OCI-LY7 (cell line): ENCODE results near the gene PTBP3. TPM values are rescaled to one million over a fixed set of nuclear protein-coding genes. Genes with fewer than 3 reads are reported as not detected.

Experiments used
- Bru-seq: library from RNA; stranded (reverse); fragments of 400-500 nt; gene quantifications from one replicate; lab custom pipeline; 2021; lab: Mats Ljungman, UMichigan
- BruChase-seq, 2 experiments: library from RNA; stranded (reverse); fragments of 400-500 nt; gene quantifications; one replicate each; lab custom pipeline; 2021; lab: Mats Ljungman, UMichigan
- BruUV-seq: library from RNA; stranded (reverse); fragments of 400-500 nt; replicated peaks from 2 replicates; lab custom pipeline; 2021; lab: Mats Ljungman, UMichigan
- CTCF ChIA-PET: fragments of 300-600 bp; sonication (Branson Sonifier 250); formaldehyde crosslinking; loops from one replicate; lab custom pipeline; 2022; ENCODE audit warnings: antibody characterized with exemption; ENCODE audit not compliant: unreplicated experiment; lab: Charles Lee
- POLR2A ChIA-PET: fragments of 300-600 bp; sonication (Branson Sonifier 250); formaldehyde crosslinking; loops from one replicate; lab custom pipeline; 2022; ENCODE audit warnings: antibody characterized with exemption; lab: Charles Lee
- DNase-seq: peaks from one replicate; pipeline ENCODE4 v3.0.0-alpha.2; 2015; ENCODE audit warnings: low spot score
- H2AFZ ChIP-seq: fragments of 200-600 bp; sonication (generic), shearing (Covaris generic); 2 replicates; pipeline ENCODE4 v1.6.1; 2014; ENCODE audit warnings: mild to moderate bottlenecking, antibody characterized with exemption, low read length, moderate library complexity
- H3K27ac ChIP-seq: fragments of 200-600 bp; sonication (generic); 2 replicates; pipeline ENCODE4 v1.5.1; 2014; ENCODE audit warnings: mixed run types, low read depth, mild to moderate bottlenecking, moderate library complexity, low read length, inconsistent platforms; ENCODE audit not compliant: poor library complexity, severe bottlenecking
- H3K36me3 ChIP-seq: fragments of 200-600 bp; sonication (generic); 2 replicates; pipeline ENCODE4 v1.6.1; 2014; ENCODE audit warnings: mild to moderate bottlenecking, antibody characterized with exemption, low read length, moderate library complexity, mixed read lengths; ENCODE audit not compliant: insufficient read depth
- H3K4me1 ChIP-seq: fragments of 200-600 bp; sonication (generic); 2 replicates; pipeline ENCODE4 v1.5.1; 2014; ENCODE audit warnings: mild to moderate bottlenecking, low read length; ENCODE audit not compliant: insufficient read depth, poor library complexity, severe bottlenecking
- H3K4me2 ChIP-seq: fragments of 200-600 bp; sonication (generic); 2 replicates; pipeline ENCODE4 v1.6.1; 2014; ENCODE audit warnings: mild to moderate bottlenecking, low read length
- H3K4me3 ChIP-seq: fragments of 200-600 bp; sonication (generic); 2 replicates; pipeline ENCODE4 v1.5.1; 2014; ENCODE audit warnings: mild to moderate bottlenecking, low read depth, low read length; ENCODE audit not compliant: poor library complexity, severe bottlenecking
- H3K79me2 ChIP-seq: fragments of 200-600 bp; sonication (generic); 2 replicates; pipeline ENCODE4 v1.6.1; 2016; ENCODE audit warnings: low read depth, mild to moderate bottlenecking, low read length, moderate library complexity, mixed read lengths; ENCODE audit not compliant: insufficient read depth
- H3K9me2 ChIP-seq: fragments of 200-600 bp; sonication (generic); 2 replicates; pipeline ENCODE4 v1.6.1; 2016; ENCODE audit warnings: mild to moderate bottlenecking, low read length, mixed read lengths; ENCODE audit not compliant: insufficient read depth
- H3K9me3 ChIP-seq: fragments of 200-600 bp; sonication (generic); 2 replicates; pipeline ENCODE4 v1.6.1; 2014; ENCODE audit warnings: mild to moderate bottlenecking, mixed run types, low read length, mixed read lengths
- H4K20me1 ChIP-seq: fragments of 200-600 bp; sonication (generic); 2 replicates; pipeline ENCODE4 v1.6.1; 2014; ENCODE audit warnings: mild to moderate bottlenecking, antibody characterized with exemption, low read length, moderate library complexity, mixed read lengths; ENCODE audit not compliant: insufficient read depth
- EZH2phosphoT487 ChIP-seq: fragments of 200-600 bp; sonication (generic); IDR thresholded peaks from 2 replicates; pipeline ENCODE4 v1.6.1; 2018; ENCODE audit warnings: low read depth, borderline replicate concordance, mild to moderate bottlenecking, mixed run types, antibody characterized with exemption, low read length, moderate library complexity, mixed read lengths
- intact Hi-C: fragments of 100-400 bp; cut with micrococcal nuclease; formaldehyde crosslinking; loops from one replicate; pipeline ENCODE4 v1.10.0; 2022; ENCODE audit not compliant: unreplicated experiment
- long read RNA-seq: library from polyadenylated mRNA; stranded (forward); transcript quantifications from one replicate; pipeline ENCODE4 v2.0.0, GENCODE V29; 2022
- total RNA-seq, 2 experiments: library from RNA; depleted of rRNA in 1 of 2; stranded (reverse); fragments of >200 nt in 1 of 2; shearing (Covaris generic) in 1 of 2; gene quantifications; 2 replicates each; pipeline ENCODE4 v1.2.3, GENCODE V29; 2014 to 2022
- TF ChIP-seq, protein P1 (sequence below): fragments of 200-600 bp; sonication (generic); conservative IDR thresholded peaks from 2 replicates; pipeline ENCODE4 v1.5.1; 2014; ENCODE audit warnings: mild to moderate bottlenecking, antibody characterized with exemption, low read length, moderate library complexity, mixed read lengths

Gene PTBP3, protein sequence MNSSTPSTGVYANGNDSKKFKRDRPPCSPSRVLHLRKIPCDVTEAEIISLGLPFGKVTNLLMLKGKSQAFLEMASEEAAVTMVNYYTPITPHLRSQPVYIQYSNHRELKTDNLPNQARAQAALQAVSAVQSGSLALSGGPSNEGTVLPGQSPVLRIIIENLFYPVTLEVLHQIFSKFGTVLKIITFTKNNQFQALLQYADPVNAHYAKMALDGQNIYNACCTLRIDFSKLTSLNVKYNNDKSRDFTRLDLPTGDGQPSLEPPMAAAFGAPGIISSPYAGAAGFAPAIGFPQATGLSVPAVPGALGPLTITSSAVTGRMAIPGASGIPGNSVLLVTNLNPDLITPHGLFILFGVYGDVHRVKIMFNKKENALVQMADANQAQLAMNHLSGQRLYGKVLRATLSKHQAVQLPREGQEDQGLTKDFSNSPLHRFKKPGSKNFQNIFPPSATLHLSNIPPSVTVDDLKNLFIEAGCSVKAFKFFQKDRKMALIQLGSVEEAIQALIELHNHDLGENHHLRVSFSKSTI
- total RNA-seq (2014; rRNA removed; shearing (Covaris generic)) (33.2 and 38.1 TPM in 2 replicates), total RNA-seq (2022) (98.2 and 129 TPM in 2 replicates), Bru-seq, nascent RNA (percentile 90 among the genes with signal in this experiment), BruChase-seq, experiment 1, labeled RNA remaining after a 6-hour chase (percentile 96 among the genes with signal in this experiment), BruChase-seq, experiment 2, labeled RNA remaining after a 2-hour chase (percentile 90 among the genes with signal in this experiment)
- long read RNA-seq, full-length matches to known transcripts: 33 of 84 reads
- long read RNA-seq, partial matches to known transcripts: 5 of 84 reads
- long read RNA-seq, other reads (novel, unspliced or antisense): 46 of 84 reads

DNA sequence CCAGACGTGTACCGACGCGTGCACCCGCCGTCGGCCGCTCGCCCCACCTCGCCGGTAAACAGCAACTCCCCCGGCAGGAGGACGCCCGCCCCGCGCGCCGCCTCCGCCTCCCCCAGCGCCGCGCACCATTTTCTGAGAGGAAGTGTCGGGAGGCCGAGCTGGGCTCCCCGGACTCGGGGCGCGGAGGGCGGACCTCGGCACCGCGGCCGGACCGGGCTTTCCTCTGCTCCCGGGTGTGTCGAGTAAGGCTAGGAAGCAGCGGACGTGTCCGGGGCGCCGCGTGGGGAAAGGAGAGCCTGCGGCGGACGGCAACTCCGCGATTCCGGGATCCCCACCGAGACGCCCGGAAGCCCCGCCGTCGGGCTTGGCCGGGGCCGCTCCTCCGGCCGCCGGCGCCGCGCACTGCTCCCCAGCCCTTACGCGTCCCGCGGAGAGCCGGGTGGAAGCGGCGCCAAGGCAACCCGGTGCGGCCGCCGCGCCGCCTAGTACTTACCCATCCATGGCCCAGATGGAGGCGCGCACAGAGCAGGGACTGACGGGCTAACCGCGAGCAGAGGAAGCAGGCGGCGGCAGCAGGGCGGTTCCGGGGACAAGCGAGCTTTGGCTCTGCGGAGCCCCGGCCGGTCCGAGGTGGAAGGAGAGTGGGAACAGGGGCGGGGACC, at the start of gene PTBP3:
Gene PTBP3 (minus strand): TSS at position 643 of the 662 bp plus-strand sequence. CDS start 35,754 bp downstream, outside the sequence.
- peaks cover 11% of the 10 kb centered on the region; the same call in 1 of the 2 replicates for H4K20me1 ChIP-seq
- H3K4me2 ChIP-seq: peak within 1 kb of the TSS; percentile 92
- DNase-seq: peak; percentile 85
- H3K27ac ChIP-seq: peak within 1 kb of the TSS; percentile 91
- peaks cover 47% of the 10 kb centered on the region for H3K79me2 ChIP-seq
- intact Hi-C loops: loop anchor here (1.0 to 5.0 kb wide), 5 partner anchors 154 to 851 kb away; partner anchors contain the start of genes DNAJC25, ECPAS, INIP and UGCG
- TF ChIP-seq, protein P1, sequence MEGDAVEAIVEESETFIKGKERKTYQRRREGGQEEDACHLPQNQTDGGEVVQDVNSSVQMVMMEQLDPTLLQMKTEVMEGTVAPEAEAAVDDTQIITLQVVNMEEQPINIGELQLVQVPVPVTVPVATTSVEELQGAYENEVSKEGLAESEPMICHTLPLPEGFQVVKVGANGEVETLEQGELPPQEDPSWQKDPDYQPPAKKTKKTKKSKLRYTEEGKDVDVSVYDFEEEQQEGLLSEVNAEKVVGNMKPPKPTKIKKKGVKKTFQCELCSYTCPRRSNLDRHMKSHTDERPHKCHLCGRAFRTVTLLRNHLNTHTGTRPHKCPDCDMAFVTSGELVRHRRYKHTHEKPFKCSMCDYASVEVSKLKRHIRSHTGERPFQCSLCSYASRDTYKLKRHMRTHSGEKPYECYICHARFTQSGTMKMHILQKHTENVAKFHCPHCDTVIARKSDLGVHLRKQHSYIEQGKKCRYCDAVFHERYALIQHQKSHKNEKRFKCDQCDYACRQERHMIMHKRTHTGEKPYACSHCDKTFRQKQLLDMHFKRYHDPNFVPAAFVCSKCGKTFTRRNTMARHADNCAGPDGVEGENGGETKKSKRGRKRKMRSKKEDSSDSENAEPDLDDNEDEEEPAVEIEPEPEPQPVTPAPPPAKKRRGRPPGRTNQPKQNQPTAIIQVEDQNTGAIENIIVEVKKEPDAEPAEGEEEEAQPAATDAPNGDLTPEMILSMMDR: 0 out of 2 replicates have a peak, but pooled peaks have one; percentile 10
- TF ChIP-seq EZH2phosphoT487: no peak
- H3K4me1 ChIP-seq: peaks cover 23% of the 10 kb centered on the region
- ChIA-PET CTCF (interaction anchor here (0.5 kb wide), 1 partner anchor 125 kb away, joined by 3 read pairs; no protein-coding TSS in a partner anchor), POLR2A (interaction anchor here (0.7 to 0.8 kb wide), 2 partner anchors 19 to 36 kb away, joined by 3 to 4 read pairs; no protein-coding TSS in a partner anchor)
- H3K9me2 ChIP-seq: no peaks in the 10 kb centered on the region
- BruUV-seq: no TSS peak
- peak within 1 kb of the TSS; percentile 86 for H3K4me3 ChIP-seq
- H2AFZ ChIP-seq: peak within 1 kb of the TSS; percentile 99
- peaks cover 20% of the 10 kb centered on the region for H3K36me3 ChIP-seq
- H3K9me3 ChIP-seq: no peaks in the 10 kb centered on the region

- ChIA-PET CTCF (no interaction called here), POLR2A (interaction anchor here (0.7 kb wide), 1 partner anchor 96 kb away, joined by 3 read pairs; no protein-coding TSS in a partner anchor)
- intact Hi-C loops: loop anchor here (5.0 kb wide), 1 partner anchor 335 kb away; the partner anchor contains the start of gene INIP
- Histone ChIP-seq H2AFZ (no peak overlapping the region), H3K4me2 (peak overlapping the region; percentile 39; the same call in 1 of the 2 replicates), H3K9me3 (no peaks in the 10 kb centered on the region), H3K79me2 (peaks cover 15% of the 10 kb centered on the region; the same call in 1 of the 2 replicates), H3K27ac (no peak overlapping the region), H4K20me1 (no peaks in the 10 kb centered on the region), H3K4me1 (peaks cover 42% of the 10 kb centered on the region), H3K9me2 (no peaks in the 10 kb centered on the region), H3K36me3 (no peaks in the 10 kb centered on the region), H3K4me3 (no peak overlapping the region)
- no peak for DNase-seq
- TF ChIP-seq EZH2phosphoT487: no peak
- TF ChIP-seq, protein P1: no peak
- BruUV-seq: TSS peak; percentile 47
These were observed 49.3 kb upstream of the PTBP3 start for GRCh38 chr9:112382501-112383364.
